HFFc6 (cell line): ENCODE results near the gene ICAM2. TPM values are rescaled to one million over a fixed set of nuclear protein-coding genes. Genes with fewer than 3 reads are reported as not detected.

Experiments used
- DNase-seq: peaks from one replicate; pipeline ENCODE4 v3.0.0-alpha.2; 2018
- H3K27ac Mint-ChIP-seq: 2 replicates; pipeline ENCODE4 v1.8.0; 2020; ENCODE audit warnings: mild to moderate bottlenecking, mixed read lengths
- H3K27me3 Mint-ChIP-seq: 2 replicates; pipeline ENCODE4 v1.8.0; 2021; ENCODE audit warnings: mild to moderate bottlenecking, moderate library complexity, mixed read lengths; ENCODE audit not compliant: insufficient read depth
- H3K36me3 Mint-ChIP-seq: 2 replicates; pipeline ENCODE4 v1.8.0; 2021; ENCODE audit warnings: low read depth, mixed read lengths
- H3K4me1 Mint-ChIP-seq: 2 replicates; pipeline ENCODE4 v1.8.0; 2020; ENCODE audit warnings: low read depth, mixed read lengths
- H3K4me3 Mint-ChIP-seq: 2 replicates; pipeline ENCODE4 v1.8.0; 2020; ENCODE audit warnings: mild to moderate bottlenecking, moderate library complexity, mixed read lengths
- H3K9me3 Mint-ChIP-seq: 2 replicates; pipeline ENCODE4 v1.8.0; 2020; ENCODE audit warnings: mild to moderate bottlenecking, mixed read lengths
- CTCF ChIP-seq: fragments of 200-600 bp; sonication (generic); IDR thresholded peaks from 2 replicates; pipeline ENCODE4 v1.5.0; 2021; ENCODE audit warnings: antibody characterized with exemption, mild to moderate bottlenecking
- long read RNA-seq: library from polyadenylated mRNA; unstranded; transcript quantifications from one replicate; pipeline ENCODE4 v2.0.0, GENCODE V29; 2019
- total RNA-seq, 6 experiments: library from RNA; stranded (reverse); fragmentation: NEBNext Ultra II Directional; extraction: Animal tissue kit (Norgen Biotek cat#: 25700); gene quantifications; 2 replicates in 1 of 6; 3 replicates in 5 of 6; pipeline ENCODE4 v1.2.3, GENCODE V29; 2021

The ICAM2 gene
- 1 to 10 TPM in 4 of 6 experiments, under 1 TPM in 2; 0.91 to 2.5 (median 1.3) TPM for total RNA-seq
- long read RNA-seq, partial matches to known transcripts: 0 of 2 reads
- long read RNA-seq, other reads (novel, unspliced or antisense): 0 of 2 reads

DNA sequence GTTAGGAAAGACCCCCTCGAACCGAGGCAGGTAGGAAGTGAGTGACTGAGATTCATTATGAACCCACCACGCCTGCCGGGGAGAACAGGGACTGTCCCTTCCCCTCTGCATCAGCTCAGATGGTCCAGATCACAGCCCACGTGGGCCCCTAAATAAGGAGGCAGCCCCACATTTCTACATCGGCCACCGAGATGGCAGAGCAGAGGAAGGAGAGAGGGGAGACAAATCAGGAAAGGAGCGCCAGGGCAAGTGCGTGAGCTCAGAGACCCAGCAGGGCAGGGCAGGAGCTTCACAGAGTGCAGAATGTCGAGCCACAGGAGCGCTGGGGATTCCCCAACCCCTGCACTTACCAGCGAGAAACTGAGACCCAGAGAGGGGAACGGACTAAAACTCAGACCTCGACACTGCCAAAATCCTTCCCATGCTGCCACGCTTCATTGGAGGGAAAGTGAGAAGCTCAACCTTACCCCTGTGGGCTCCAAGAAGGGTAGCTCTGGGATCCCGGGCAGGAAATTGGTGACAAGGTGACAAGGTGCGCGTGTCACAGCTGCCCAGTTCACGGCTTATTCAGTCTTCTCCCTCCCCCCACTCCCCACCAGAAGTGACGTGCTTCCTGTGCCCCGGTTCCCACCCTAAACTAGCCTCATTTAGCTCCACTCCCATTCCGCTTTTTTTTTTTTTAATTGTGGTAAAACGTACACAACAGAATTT lies at the start of gene ICAM2:
Gene ICAM2 (minus strand): TSS at position 578 of the 711 bp plus-strand sequence. CDS start 13,942 bp downstream, outside the sequence.
- TF ChIP-seq CTCF: no peak
- no peak within 1 kb of the TSS; the same call in 1 of the 2 replicates for H3K27ac Mint-ChIP-seq
- H3K4me3 Mint-ChIP-seq: peak within 1 kb of the TSS; percentile 75
- DNase-seq: no peak
- H3K9me3 Mint-ChIP-seq: no peaks in the 10 kb centered on the region
- H3K27me3 Mint-ChIP-seq: peaks cover 2% of the 10 kb centered on the region
- peaks cover 9% of the 10 kb centered on the region for H3K4me1 Mint-ChIP-seq
- no peaks in the 10 kb centered on the region for H3K36me3 Mint-ChIP-seq

- TF ChIP-seq CTCF: no peak
- DNase-seq: no peak
- H3K9me3 Mint-ChIP-seq: peaks cover 25% of the 10 kb centered on the region
- H3K27ac Mint-ChIP-seq: no peak overlapping the region
- H3K36me3 Mint-ChIP-seq: peaks cover 49% of the 10 kb centered on the region
- no peak overlapping the region for H3K4me3 Mint-ChIP-seq
- no peaks in the 10 kb centered on the region for H3K27me3 Mint-ChIP-seq
- peaks cover 27% of the 10 kb centered on the region for H3K4me1 Mint-ChIP-seq
These were observed 49.8 kb upstream of the ICAM2 start for GRCh38 chr17:64070213-64070612.

- Mint-ChIP-seq H3K36me3 (peaks cover 54% of the 10 kb centered on the region), H3K4me1 (peaks cover 16% of the 10 kb centered on the region), H3K4me3 (no peak overlapping the region), H3K9me3 (peaks cover 25% of the 10 kb centered on the region), H3K27me3 (no peaks in the 10 kb centered on the region), H3K27ac (no peak overlapping the region)
- no peak for TF ChIP-seq CTCF
- DNase-seq: no peak
These were observed 48.7 kb upstream of the ICAM2 start for GRCh38 chr17:64069143-64069542.

- Mint-ChIP-seq H3K9me3 (peaks cover 25% of the 10 kb centered on the region), H3K4me3 (no peak overlapping the region), H3K27ac (peak overlapping the region; percentile 42; the same call in 1 of the 2 replicates), H3K27me3 (no peaks in the 10 kb centered on the region), H3K36me3 (peaks cover 51% of the 10 kb centered on the region), H3K4me1 (peaks cover 12% of the 10 kb centered on the region)
- TF ChIP-seq CTCF: no peak
- no peak for DNase-seq
These were observed 47.2 kb upstream of the ICAM2 start for GRCh38 chr17:64067657-64068056.

DNA sequence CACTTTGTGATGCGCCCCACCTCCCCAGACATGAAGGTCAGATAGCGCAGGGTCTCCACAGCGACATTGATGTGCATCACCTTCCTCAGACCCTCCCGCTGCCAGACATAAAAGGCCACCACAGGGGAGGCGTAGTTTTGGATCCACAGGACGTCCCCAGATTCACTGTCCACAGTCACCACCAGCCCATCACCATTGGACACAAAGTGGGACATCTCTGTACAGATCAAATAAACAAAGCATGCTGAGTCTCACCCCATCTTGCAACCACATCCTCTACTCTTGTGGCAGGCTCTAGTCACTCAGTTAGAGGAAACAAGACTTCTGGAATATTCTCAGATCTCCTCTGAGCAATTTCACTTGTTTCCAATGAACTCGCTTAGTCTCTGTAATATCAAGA lies 46.3 kb upstream of the ICAM2 start:
- H3K27me3 Mint-ChIP-seq: no peaks in the 10 kb centered on the region
- peaks cover 48% of the 10 kb centered on the region for H3K36me3 Mint-ChIP-seq
- DNase-seq: no peak
- H3K27ac Mint-ChIP-seq: no peak overlapping the region
- no peak for TF ChIP-seq CTCF
- peaks cover 25% of the 10 kb centered on the region for H3K9me3 Mint-ChIP-seq
- peaks cover 12% of the 10 kb centered on the region for H3K4me1 Mint-ChIP-seq
- H3K4me3 Mint-ChIP-seq: no peak overlapping the region
